ENCODE data around the gene SAE1. TPM values are rescaled to one million over a fixed set of nuclear protein-coding genes. Genes with fewer than 3 reads are reported as not detected.

Gene SAE1
- total and polyA plus RNA-seq, 2 donors (not counting 1 experiment from before 2014, with no cell fraction given), result 26.5 to 45.1 TPM

DNA sequence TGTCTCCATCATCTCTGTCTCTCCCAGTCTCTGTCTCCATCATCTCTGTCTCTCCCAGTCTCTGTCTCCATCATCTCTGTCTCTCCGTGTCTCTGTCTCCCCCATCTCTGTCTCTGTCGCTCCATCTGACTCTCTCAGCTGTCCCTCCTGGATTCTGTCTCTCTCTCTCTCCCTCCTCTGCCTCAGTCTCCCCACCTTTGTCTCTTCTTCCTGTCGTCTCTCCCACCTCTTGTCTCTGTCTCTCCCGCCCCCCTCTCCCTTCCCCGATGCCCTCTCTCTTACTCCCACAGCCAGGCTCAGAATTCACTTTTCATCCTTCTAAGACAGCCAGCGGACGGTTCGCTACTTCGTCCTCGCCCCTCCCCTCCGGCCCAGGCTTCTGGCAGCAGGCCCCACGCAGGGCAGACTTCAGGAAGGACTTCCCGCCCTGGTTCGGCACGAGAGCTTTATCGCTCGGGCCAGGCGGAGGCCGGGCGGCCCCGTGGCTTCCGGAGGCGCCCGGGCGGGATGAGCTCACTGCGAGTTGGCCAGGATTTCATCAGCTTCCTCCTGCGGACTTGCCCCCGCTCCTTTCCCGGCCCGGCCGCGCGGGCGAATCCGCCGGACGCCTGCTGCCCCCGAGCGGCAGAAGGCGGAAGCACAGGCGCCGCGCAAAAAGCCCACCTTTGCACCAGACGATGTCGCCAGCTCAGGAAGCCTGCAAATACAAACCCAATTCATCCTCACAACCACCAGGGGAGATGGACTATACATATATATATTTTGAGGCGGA is 113.3 kb downstream of the SAE1 start:
- no peaks in the 10 kb centered on the region for H3K9me3 Mint-ChIP-seq (ENCODE audit: insufficient read depth)
- WGBS (ENCODE audit: insufficient coverage), result 2% methylated on average over 39 of the region's 46 CpGs
- H3K4me3 Mint-ChIP-seq, result peak overlapping the region; percentile 64

More for the DNA sequence above, 113.3 kb downstream of the SAE1 start:
- Mint-ChIP-seq H3K4me1 (peaks cover 32% of the 10 kb centered on the region), H3K27me3 (peaks cover 17% of the 10 kb centered on the region), H3K27ac (peak overlapping the region; percentile 68)
- Histone ChIP-seq H3K4me1 (ENCODE audit: control insufficient read depth in 2 of 2, insufficient read depth in 2 of 2, low read length in 2 of 2) (peaks cover 50% of the 10 kb centered on the region in 2 donors), H3K9ac (ENCODE audit: low read length) (peak overlapping the region; percentile 38), H3K27me3 (replicated peaks in 1 of 4; ENCODE audit: control extremely low read depth in 1 of 4, control insufficient read depth in 3 of 4, insufficient read depth in 4 of 4, low read length in 3 of 4) (peaks cover 0 to 55% (median 23%) of the 10 kb centered on the region in 4 experiments), H2AFZ (ENCODE audit: insufficient read depth, low read depth, low read length, poor library complexity, severe bottlenecking) (peak overlapping the region; percentile 37), H3K36me3 (replicated peaks in 1 of 2; ENCODE audit: control extremely low read depth in 1 of 2, control insufficient read depth in 1 of 2, extremely low read depth in 1 of 2, insufficient read depth in 2 of 2, low read length in 1 of 2) (no peaks in the 10 kb centered on the region), H3K27ac (ENCODE audit: low read length in 2 of 2) (no peak overlapping the region), H3K79me2 (ENCODE audit: control insufficient read depth, insufficient read depth, low read length) (no peaks in the 10 kb centered on the region), H3K9me3 (ENCODE audit: control extremely low read depth in 1 of 3, control insufficient read depth in 2 of 3, insufficient read depth in 1 of 3, low read length in 2 of 3) (peaks cover 0 to 18% (median 0%) of the 10 kb centered on the region in 3 donors), H3K4me3 (ENCODE audit: control extremely low read depth in 1 of 5, extremely low read depth in 1 of 5, insufficient read depth in 1 of 5, low read depth in 2 of 5, low read length in 4 of 5) (peak overlapping the region in 4 of 5 experiments; percentile 12 to 27 (median 14)), H4K20me1 (ENCODE audit: control insufficient read depth, insufficient read depth, low read length, poor library complexity, severe bottlenecking) (no peaks in the 10 kb centered on the region), H3K4me2 (replicated peaks; ENCODE audit: low read depth, low read length, poor library complexity, severe bottlenecking) (peak overlapping the region; percentile 80)
- TF ChIP-seq, protein P1, sequence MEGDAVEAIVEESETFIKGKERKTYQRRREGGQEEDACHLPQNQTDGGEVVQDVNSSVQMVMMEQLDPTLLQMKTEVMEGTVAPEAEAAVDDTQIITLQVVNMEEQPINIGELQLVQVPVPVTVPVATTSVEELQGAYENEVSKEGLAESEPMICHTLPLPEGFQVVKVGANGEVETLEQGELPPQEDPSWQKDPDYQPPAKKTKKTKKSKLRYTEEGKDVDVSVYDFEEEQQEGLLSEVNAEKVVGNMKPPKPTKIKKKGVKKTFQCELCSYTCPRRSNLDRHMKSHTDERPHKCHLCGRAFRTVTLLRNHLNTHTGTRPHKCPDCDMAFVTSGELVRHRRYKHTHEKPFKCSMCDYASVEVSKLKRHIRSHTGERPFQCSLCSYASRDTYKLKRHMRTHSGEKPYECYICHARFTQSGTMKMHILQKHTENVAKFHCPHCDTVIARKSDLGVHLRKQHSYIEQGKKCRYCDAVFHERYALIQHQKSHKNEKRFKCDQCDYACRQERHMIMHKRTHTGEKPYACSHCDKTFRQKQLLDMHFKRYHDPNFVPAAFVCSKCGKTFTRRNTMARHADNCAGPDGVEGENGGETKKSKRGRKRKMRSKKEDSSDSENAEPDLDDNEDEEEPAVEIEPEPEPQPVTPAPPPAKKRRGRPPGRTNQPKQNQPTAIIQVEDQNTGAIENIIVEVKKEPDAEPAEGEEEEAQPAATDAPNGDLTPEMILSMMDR (IDR thresholded peaks at IDR 0.05), result peak; percentile 98
- TF ChIP-seq EZH2 (IDR thresholded peaks at IDR 0.05; ENCODE audit: borderline replicate concordance, insufficient read depth, low read depth, low read length, poor library complexity, severe bottlenecking), result no peak
- CTCF ChIA-PET, result interaction anchor here (0.6 to 10.2 kb wide), 36 partner anchors 9 to 1652 kb away, joined by 3 to 557 read pairs (median 5); partner anchors contain the start of genes BBC3, CCDC9, DHX34 and INAFM1
- DNase-seq, result peak; percentile 93
- intact Hi-C loops (cut with micrococcal nuclease), result loop anchor here (1.0 to 5.0 kb wide), 5 partner anchors 12 to 112 kb away; partner anchors contain the start of genes CCDC9 and SAE1
- peak; percentile 71 for ATAC-seq (ENCODE audit: low read depth)
- POLR2A ChIA-PET, result interaction anchor here (0.6 to 3.4 kb wide), 12 partner anchors 10 to 500 kb away, joined by 3 to 31 read pairs (median 4); partner anchors contain the start of genes CCDC9 and ZC3H4
